ENCODE data around the gene OR10A3.

DNA sequence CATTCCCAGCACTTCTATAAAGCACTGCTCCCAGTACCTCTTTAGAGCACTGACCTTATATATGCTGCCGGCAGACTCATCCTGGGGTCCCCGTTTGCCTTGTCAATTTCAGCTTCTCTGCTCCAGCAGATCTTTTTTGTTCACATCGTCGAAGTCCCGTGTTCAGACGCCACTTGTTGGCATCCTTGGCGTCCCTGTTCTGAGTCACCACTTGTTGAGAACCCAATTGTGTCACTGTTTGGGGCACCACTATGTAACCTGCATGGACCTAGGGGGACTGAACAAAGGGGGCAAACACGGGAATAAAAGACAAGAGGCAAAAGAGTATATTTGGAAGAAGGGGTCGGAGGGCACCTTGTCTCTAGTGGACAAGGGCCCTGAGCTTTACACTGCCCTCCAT, 36.0 kb downstream of the OR10A3 start:
- TF ChIP-seq, protein P1, sequence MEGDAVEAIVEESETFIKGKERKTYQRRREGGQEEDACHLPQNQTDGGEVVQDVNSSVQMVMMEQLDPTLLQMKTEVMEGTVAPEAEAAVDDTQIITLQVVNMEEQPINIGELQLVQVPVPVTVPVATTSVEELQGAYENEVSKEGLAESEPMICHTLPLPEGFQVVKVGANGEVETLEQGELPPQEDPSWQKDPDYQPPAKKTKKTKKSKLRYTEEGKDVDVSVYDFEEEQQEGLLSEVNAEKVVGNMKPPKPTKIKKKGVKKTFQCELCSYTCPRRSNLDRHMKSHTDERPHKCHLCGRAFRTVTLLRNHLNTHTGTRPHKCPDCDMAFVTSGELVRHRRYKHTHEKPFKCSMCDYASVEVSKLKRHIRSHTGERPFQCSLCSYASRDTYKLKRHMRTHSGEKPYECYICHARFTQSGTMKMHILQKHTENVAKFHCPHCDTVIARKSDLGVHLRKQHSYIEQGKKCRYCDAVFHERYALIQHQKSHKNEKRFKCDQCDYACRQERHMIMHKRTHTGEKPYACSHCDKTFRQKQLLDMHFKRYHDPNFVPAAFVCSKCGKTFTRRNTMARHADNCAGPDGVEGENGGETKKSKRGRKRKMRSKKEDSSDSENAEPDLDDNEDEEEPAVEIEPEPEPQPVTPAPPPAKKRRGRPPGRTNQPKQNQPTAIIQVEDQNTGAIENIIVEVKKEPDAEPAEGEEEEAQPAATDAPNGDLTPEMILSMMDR (IDR thresholded peaks at IDR 0.05; ENCODE audit: low read length) = no peak
- TF ChIP-seq EZH2 (IDR thresholded peaks at IDR 0.05; ENCODE audit: borderline replicate concordance, low read length) = no peak

Data from OCI-LY1 (cell line).